Activated CD8-positive, alpha-beta T cell treated with anti-CD3 and anti-CD28 coated beads for 36 hours (primary cell): ENCODE data around the gene NCAPG. TPM values are rescaled to one million over a fixed set of nuclear protein-coding genes. Genes with fewer than 3 reads are reported as not detected.

Source experiments
- ATAC-seq: fragments of 200-7000 bp; cut with Tn5 transposase; one replicate; pipeline ENCODE4 v1.10.0; 2021; ENCODE audit warnings: mild to moderate bottlenecking, moderate library complexity
- CTCF ChIA-PET: fragments of 350-600 bp; sonication (Branson Sonifier 250); formaldehyde crosslinking; loops from one replicate; lab custom pipeline; 2021; ENCODE audit warnings: antibody characterized with exemption; lab: Charles Lee
- POLR2A ChIA-PET: fragments of 350-600 bp; sonication (Branson Sonifier 250); formaldehyde crosslinking; loops from one replicate; lab custom pipeline; 2021; ENCODE audit warnings: antibody characterized with exemption; lab: Charles Lee
- DNase-seq: peaks from one replicate; pipeline ENCODE4 v3.0.0-alpha.2; 2020
- H3K27ac Mint-ChIP-seq: one replicate; pipeline ENCODE4 v1.8.0; 2021; ENCODE audit warnings: mild to moderate bottlenecking, mixed read lengths
- H3K27me3 Mint-ChIP-seq: one replicate; pipeline ENCODE4 v1.8.0; 2021; ENCODE audit warnings: mixed read lengths
- H3K36me3 Mint-ChIP-seq: one replicate; pipeline ENCODE4 v1.8.0; 2021; ENCODE audit warnings: low read depth, mixed read lengths
- H3K4me1 Mint-ChIP-seq: one replicate; pipeline ENCODE4 v1.8.0; 2021; ENCODE audit warnings: low read depth, mixed read lengths
- H3K4me3 Mint-ChIP-seq: one replicate; pipeline ENCODE4 v1.8.0; 2021; ENCODE audit warnings: mild to moderate bottlenecking, moderate library complexity, mixed read lengths
- H3K9me3 Mint-ChIP-seq: one replicate; pipeline ENCODE4 v1.8.0; 2021; ENCODE audit warnings: mixed read lengths
- CTCF ChIP-seq: fragments of 200-600 bp; IDR thresholded peaks from one replicate; pipeline ENCODE4 v1.8.0; 2022; ENCODE audit warnings: antibody characterized with exemption, mild to moderate bottlenecking
- intact Hi-C: fragments of 100-400 bp; cut with micrococcal nuclease; formaldehyde crosslinking; loops from one replicate; pipeline ENCODE4 v1.10.0; 2022
- total RNA-seq, 2 experiments: library from RNA; stranded (reverse); gene quantifications; one replicate each; pipeline ENCODE4 v1.2.3, GENCODE V29; 2021

The NCAPG gene
- total RNA-seq = 10 to 100 TPM; 63.3 to 65.9 TPM

GRCh38 chr4:17810260-17811077 is at the start of gene NCAPG, which contains the start of gene DCAF16:
Gene NCAPG, plus strand, starts transcription at chr4:17810979. Its CDS starts 99 bp downstream, at chr4:17811078.
Gene DCAF16, minus strand, starts transcription at chr4:17810757. Its CDS starts 6,616 bp downstream, at chr4:17804141.
- Mint-ChIP-seq H3K36me3 (peaks cover 57% of the 10 kb centered on the region), H3K27ac (peak within 1 kb of the TSS; percentile 99), H3K27me3 (peaks cover 2% of the 10 kb centered on the region), H3K4me3 (peak within 1 kb of the TSS; percentile 94), H3K4me1 (peaks cover 45% of the 10 kb centered on the region), H3K9me3 (no peaks in the 10 kb centered on the region)
- peak; percentile 93 for ATAC-seq
- POLR2A ChIA-PET = interaction anchor here (0.6 to 1.8 kb wide), 12 partner anchors 9 to 247 kb away, joined by 3 to 11 read pairs (median 3); partner anchors contain the start of genes LAP3 and MED28
- TF ChIP-seq CTCF = no peak
- DNase-seq = peak; percentile 100
- CTCF ChIA-PET = interaction anchor here (1.0 to 5.2 kb wide), 5 partner anchors 11 to 262 kb away, joined by 3 to 35 read pairs (median 3); no protein-coding TSS in a partner anchor
- intact Hi-C loops = loop anchor here (5.0 kb wide), 1 partner anchor 212 kb away; the partner anchor contains the start of gene LCORL

- intact Hi-C loops = no loop called here
- ChIA-PET CTCF (no interaction called here), POLR2A (interaction anchor here (1.3 kb wide), 1 partner anchor 9 kb away, joined by 3 read pairs; no protein-coding TSS in a partner anchor)
- H3K4me3 Mint-ChIP-seq = no peak overlapping the region
- no peaks in the 10 kb centered on the region for H3K27me3 Mint-ChIP-seq
- no peak for TF ChIP-seq CTCF
- no peak overlapping the region for H3K27ac Mint-ChIP-seq
- no peaks in the 10 kb centered on the region for H3K36me3 Mint-ChIP-seq
- no peak for DNase-seq
- no peak for ATAC-seq
- peaks cover 8% of the 10 kb centered on the region for H3K4me1 Mint-ChIP-seq
- peaks cover 3% of the 10 kb centered on the region for H3K9me3 Mint-ChIP-seq
Observed at GRCh38 chr4:17761062-17761461, 49.7 kb upstream of the NCAPG start.

DNA sequence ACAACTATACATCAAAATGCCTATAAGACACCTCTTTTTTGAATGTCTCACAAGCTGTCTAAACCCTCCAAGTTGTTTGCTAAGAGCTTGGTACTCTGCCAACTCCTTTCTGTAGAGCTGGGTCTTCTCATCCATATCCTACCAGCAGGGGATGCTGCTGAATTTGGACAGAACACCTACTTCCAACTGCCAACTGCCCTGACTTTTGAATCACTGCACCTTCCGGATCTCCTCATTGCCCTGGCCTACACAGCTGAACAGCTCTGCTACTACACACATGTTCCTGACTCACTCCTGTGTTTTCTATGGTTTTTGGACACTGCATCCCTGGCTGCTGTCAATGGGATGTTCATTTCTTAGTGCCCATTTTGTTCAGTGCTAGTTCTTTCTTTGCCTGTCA is 48.1 kb upstream of the NCAPG start:
- intact Hi-C loops = no loop called here

DNA sequence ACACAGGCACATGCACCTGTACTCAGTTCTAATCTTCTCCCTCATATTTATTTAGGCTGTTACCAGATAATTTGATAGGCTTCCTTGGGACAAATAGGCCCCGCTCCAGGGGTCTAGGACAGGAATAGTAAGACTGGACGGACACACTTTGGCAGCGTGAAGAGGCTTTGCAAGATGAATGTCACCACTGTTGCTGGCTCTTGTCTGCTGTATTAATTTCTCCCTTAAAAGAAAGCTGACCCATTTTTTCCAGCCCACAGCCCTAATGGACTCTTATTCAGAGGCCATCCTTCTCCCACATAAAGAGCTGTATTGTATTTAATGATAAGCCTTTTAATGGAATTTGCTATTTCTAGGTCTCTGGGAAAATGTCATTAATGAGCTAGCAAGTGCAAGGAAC is 47.4 kb upstream of the NCAPG start:
- H3K27me3 Mint-ChIP-seq = no peaks in the 10 kb centered on the region
- no peak for ATAC-seq
- no peak overlapping the region for H3K4me3 Mint-ChIP-seq
- no peak for TF ChIP-seq CTCF
- H3K36me3 Mint-ChIP-seq = no peaks in the 10 kb centered on the region
- intact Hi-C loops = no loop called here
- H3K4me1 Mint-ChIP-seq = peaks cover 9% of the 10 kb centered on the region
- POLR2A ChIA-PET = no interaction called here
- H3K27ac Mint-ChIP-seq = no peak overlapping the region
- no peak for DNase-seq
- CTCF ChIA-PET = interaction anchor here (0.6 kb wide), 1 partner anchor 830 kb away, joined by 3 read pairs; no protein-coding TSS in a partner anchor
- H3K9me3 Mint-ChIP-seq = peaks cover 5% of the 10 kb centered on the region

More for the DNA sequence above, 48.1 kb upstream of the NCAPG start:
- H3K4me1 Mint-ChIP-seq = peaks cover 9% of the 10 kb centered on the region
- POLR2A ChIA-PET = no interaction called here
- H3K27me3 Mint-ChIP-seq = no peaks in the 10 kb centered on the region
- no peaks in the 10 kb centered on the region for H3K36me3 Mint-ChIP-seq
- peak; percentile 5 for DNase-seq
- H3K4me3 Mint-ChIP-seq = no peak overlapping the region
- ATAC-seq = peak; percentile 34
- CTCF ChIA-PET = no interaction called here
- TF ChIP-seq CTCF = no peak
- H3K27ac Mint-ChIP-seq = no peak overlapping the region
- peaks cover 5% of the 10 kb centered on the region for H3K9me3 Mint-ChIP-seq

- ChIA-PET POLR2A (no interaction called here), CTCF (no interaction called here)
- Mint-ChIP-seq H3K36me3 (no peaks in the 10 kb centered on the region), H3K4me3 (no peak overlapping the region), H3K9me3 (peaks cover 5% of the 10 kb centered on the region), H3K27ac (no peak overlapping the region), H3K27me3 (no peaks in the 10 kb centered on the region), H3K4me1 (peaks cover 9% of the 10 kb centered on the region)
- intact Hi-C loops = no loop called here
- ATAC-seq = no peak
- no peak for TF ChIP-seq CTCF
- DNase-seq = no peak
Observed at GRCh38 chr4:17763931-17764330, 46.8 kb upstream of the NCAPG start.
